ENCODE data around the gene MGAT4C.
"Not testable (repeated sequence)": the region's sequence is repeated elsewhere in the genome, so short reads cannot be mapped to it uniquely, and the experiment has no call there.

Gene MGAT4C

GRCh38 chr12:86122846-86123468 lies 133.2 kb downstream of the MGAT4C start:
- no peak for DNase-seq

- DNase-seq = no peak
These were observed 138.0 kb downstream of the MGAT4C start for GRCh38 chr12:86118161-86118560.

GRCh38 chr12:86117711-86118110 lies 138.5 kb downstream of the MGAT4C start:
- no peak for DNase-seq

GRCh38 chr12:86104087-86104486 lies 152.1 kb downstream of the MGAT4C start:
- no peak for DNase-seq

- DNase-seq = no peak
These were observed 159.0 kb downstream of the MGAT4C start for GRCh38 chr12:86097161-86097560.

- no peak for DNase-seq
These were observed 164.5 kb downstream of the MGAT4C start for GRCh38 chr12:86091681-86092080.

- no peak for DNase-seq
These were observed 174.3 kb downstream of the MGAT4C start for GRCh38 chr12:86081843-86082242.

GRCh38 chr12:86059052-86059451 lies 197.1 kb downstream of the MGAT4C start:
- DNase-seq = not testable (repeated sequence)

GRCh38 chr12:86057092-86057845 lies 198.9 kb downstream of the MGAT4C start:
- no peak for DNase-seq

- no peak for DNase-seq
These were observed 203.3 kb downstream of the MGAT4C start for GRCh38 chr12:86052921-86053320.

GRCh38 chr12:86050010-86050409 lies 206.2 kb downstream of the MGAT4C start:
- DNase-seq = no peak

- no peak for DNase-seq
These were observed 211.8 kb downstream of the MGAT4C start for GRCh38 chr12:86044396-86044795.

GRCh38 chr12:86042062-86042461 lies 214.1 kb downstream of the MGAT4C start:
- no peak for DNase-seq

GRCh38 chr12:86018361-86018760 lies 237.8 kb downstream of the MGAT4C start:
- no peak for DNase-seq

GRCh38 chr12:86015026-86015425 lies 241.2 kb downstream of the MGAT4C start:
- DNase-seq = no peak

GRCh38 chr12:86006727-86007126 lies 249.5 kb downstream of the MGAT4C start:
- no peak for DNase-seq

GRCh38 chr12:85998074-85998473 lies 258.1 kb downstream of the MGAT4C start:
- DNase-seq = no peak

GRCh38 chr12:85996280-85996679 lies 259.9 kb downstream of the MGAT4C start:
- DNase-seq = no peak

GRCh38 chr12:85993746-85994145 lies 262.4 kb downstream of the MGAT4C start:
- no peak for DNase-seq

- DNase-seq = no peak
These were observed 270.2 kb downstream of the MGAT4C start for GRCh38 chr12:85985996-85986395.

- no peak for DNase-seq
These were observed 272.6 kb downstream of the MGAT4C start for GRCh38 chr12:85983601-85984000.

- no peak for DNase-seq
These were observed 276.6 kb downstream of the MGAT4C start for GRCh38 chr12:85979641-85980040.

- no peak for DNase-seq
These were observed 280.5 kb downstream of the MGAT4C start for GRCh38 chr12:85975716-85976115.

- DNase-seq = no peak
These were observed 284.4 kb downstream of the MGAT4C start for GRCh38 chr12:85971800-85972199.

- DNase-seq = no peak
These were observed 287.6 kb downstream of the MGAT4C start for GRCh38 chr12:85968606-85969005.
